Glutamatergic neuron (in vitro differentiated cells): Measurements from ENCODE around the gene UBAC2. TPM values are rescaled to one million over a fixed set of nuclear protein-coding genes. Genes with fewer than 3 reads are reported as not detected.

ENCODE experiments used
- DNase-seq: peaks from one replicate; pipeline ENCODE4 v3.0.0; 2022
- H3K27ac Mint-ChIP-seq: one replicate; pipeline ENCODE4 v1.8.0; 2020; ENCODE audit warnings: mild to moderate bottlenecking, mixed read lengths, inconsistent platforms; ENCODE audit not compliant: unreplicated experiment
- H3K27me3 Mint-ChIP-seq: one replicate; pipeline ENCODE4 v1.8.0; 2020; ENCODE audit warnings: mild to moderate bottlenecking, moderate library complexity, mixed read lengths, inconsistent platforms; ENCODE audit not compliant: unreplicated experiment
- H3K36me3 Mint-ChIP-seq: one replicate; pipeline ENCODE4 v1.8.0; 2020; ENCODE audit warnings: mild to moderate bottlenecking, mixed read lengths, inconsistent platforms; ENCODE audit not compliant: unreplicated experiment
- H3K4me1 Mint-ChIP-seq: one replicate; pipeline ENCODE4 v1.8.0; 2020; ENCODE audit warnings: mild to moderate bottlenecking, low read depth, mixed read lengths, inconsistent platforms; ENCODE audit not compliant: unreplicated experiment
- H3K4me3 Mint-ChIP-seq: one replicate; pipeline ENCODE4 v1.8.0; 2020; ENCODE audit warnings: mild to moderate bottlenecking, mixed read lengths, inconsistent platforms; ENCODE audit not compliant: unreplicated experiment
- H3K9me3 Mint-ChIP-seq: one replicate; pipeline ENCODE4 v1.8.0; 2020; ENCODE audit warnings: mild to moderate bottlenecking, moderate library complexity, mixed read lengths, inconsistent platforms; ENCODE audit not compliant: unreplicated experiment
- total RNA-seq: library from RNA; stranded (reverse); fragmentation: NEBNext Ultra II Directional; extraction: Animal tissue kit (Norgen Biotek cat#: 25700); gene quantifications from one replicate; pipeline ENCODE4 v1.2.1, GENCODE V29; 2021; ENCODE audit not compliant: unreplicated experiment
- TF ChIP-seq, protein P1 (sequence below): fragments of 200-600 bp; sonication (generic); IDR thresholded peaks from one replicate; pipeline ENCODE4 v1.5.0; 2021; ENCODE audit not compliant: partially characterized antibody, unreplicated experiment

The UBAC2 gene
- total RNA-seq, 1 donor from 2014 or later = 33.3 TPM

DNA sequence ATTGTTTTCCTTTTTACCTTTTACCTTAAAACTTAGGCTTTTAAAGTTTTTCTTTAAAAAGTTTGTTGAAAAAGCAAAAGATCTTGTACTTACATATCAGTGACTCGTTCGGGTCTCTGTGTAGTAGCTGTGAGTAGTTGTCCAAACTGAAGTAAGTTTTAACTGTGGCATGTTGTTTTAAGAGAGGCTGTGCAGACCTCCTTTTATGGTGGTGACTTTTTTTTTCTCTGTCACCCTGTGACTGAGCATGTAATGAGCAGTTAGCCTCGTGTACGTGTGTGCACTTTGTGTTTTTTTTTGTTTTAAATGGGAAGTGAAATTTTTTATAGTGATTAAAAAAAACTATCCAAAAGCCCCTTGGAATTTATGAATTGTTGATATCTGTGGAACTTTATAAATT lies 106.6 kb downstream of the UBAC2 start, which contains the start of gene GPR183:
Gene GPR183, minus strand, starts transcription at position 153 of the 400 bp plus-strand sequence. CDS start 11,254 bp downstream, outside the sequence.
- Mint-ChIP-seq H3K36me3 (no peaks in the 10 kb centered on the region), H3K4me3 (no peak within 1 kb of the TSS), H3K27ac (no peak within 1 kb of the TSS), H3K27me3 (peaks cover 2% of the 10 kb centered on the region), H3K9me3 (peaks cover 5% of the 10 kb centered on the region), H3K4me1 (peaks cover 9% of the 10 kb centered on the region)
- DNase-seq = no peak
- TF ChIP-seq, protein P1, sequence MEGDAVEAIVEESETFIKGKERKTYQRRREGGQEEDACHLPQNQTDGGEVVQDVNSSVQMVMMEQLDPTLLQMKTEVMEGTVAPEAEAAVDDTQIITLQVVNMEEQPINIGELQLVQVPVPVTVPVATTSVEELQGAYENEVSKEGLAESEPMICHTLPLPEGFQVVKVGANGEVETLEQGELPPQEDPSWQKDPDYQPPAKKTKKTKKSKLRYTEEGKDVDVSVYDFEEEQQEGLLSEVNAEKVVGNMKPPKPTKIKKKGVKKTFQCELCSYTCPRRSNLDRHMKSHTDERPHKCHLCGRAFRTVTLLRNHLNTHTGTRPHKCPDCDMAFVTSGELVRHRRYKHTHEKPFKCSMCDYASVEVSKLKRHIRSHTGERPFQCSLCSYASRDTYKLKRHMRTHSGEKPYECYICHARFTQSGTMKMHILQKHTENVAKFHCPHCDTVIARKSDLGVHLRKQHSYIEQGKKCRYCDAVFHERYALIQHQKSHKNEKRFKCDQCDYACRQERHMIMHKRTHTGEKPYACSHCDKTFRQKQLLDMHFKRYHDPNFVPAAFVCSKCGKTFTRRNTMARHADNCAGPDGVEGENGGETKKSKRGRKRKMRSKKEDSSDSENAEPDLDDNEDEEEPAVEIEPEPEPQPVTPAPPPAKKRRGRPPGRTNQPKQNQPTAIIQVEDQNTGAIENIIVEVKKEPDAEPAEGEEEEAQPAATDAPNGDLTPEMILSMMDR = no peak

DNA sequence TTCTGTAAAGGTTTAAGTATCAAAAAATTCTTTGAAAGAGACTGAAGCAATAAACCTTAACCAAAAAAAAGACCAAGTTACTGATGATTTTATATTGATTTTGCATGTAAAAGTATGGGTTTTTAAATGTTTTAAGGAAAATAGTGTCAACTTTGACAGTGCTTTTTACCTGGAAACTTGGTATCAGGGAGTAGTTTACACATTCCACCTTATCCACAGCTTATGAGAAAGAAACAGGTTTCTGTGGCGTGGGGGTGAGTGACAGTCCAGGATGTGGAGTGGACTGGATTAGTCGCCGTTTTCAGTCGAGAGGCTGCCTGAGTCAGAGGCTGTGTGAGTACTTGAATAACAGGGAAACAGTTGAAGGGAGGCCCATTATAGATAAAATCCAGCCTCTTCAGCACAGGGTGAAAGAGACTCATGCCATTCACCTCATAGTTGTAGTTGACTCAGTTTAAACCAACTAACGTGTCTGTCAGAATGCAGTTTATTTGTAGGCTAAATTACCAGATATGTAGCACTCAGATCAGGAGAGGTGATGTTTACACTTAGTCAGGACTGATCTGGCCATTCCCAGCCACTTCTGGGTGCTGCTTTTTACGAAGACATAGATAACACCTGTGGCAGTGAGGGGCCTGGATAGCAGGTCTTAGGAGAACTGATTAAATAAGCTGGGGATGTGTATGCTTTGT lies 107.1 kb downstream of the UBAC2 start:
- Mint-ChIP-seq H3K4me3 (no peak overlapping the region), H3K27me3 (peaks cover 2% of the 10 kb centered on the region), H3K4me1 (peaks cover 9% of the 10 kb centered on the region), H3K9me3 (peaks cover 7% of the 10 kb centered on the region), H3K27ac (no peak overlapping the region), H3K36me3 (no peaks in the 10 kb centered on the region)
- TF ChIP-seq, protein P1 = no peak
- no peak for DNase-seq

DNA sequence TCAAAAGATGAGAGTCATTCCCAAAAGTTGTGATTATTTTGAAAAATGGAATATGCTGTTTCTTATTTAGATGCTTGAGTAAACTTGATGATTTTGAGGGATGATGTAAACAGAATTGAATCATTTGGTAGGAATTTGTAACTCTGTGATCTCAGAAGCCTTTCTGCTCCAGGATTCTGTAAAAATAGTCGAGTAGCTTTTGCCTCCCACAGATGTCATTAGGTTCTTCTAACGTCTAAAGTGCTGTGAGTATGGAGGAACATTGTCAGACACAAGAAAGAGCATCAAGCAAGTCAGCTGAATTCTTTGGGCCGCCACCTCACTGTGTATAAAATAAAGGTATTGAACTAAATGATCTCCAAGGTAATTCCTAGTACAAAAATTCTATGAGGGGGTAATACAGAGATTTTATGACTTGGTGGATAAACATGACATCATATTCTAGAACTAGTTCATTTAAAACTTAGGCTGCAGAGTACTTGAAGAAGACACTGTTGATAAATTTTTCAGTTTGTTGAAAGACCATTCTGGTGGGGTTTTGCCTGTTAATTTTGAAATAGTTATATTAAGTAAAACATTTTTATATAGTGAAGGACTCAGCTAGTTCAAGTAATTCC lies 107.9 kb downstream of the UBAC2 start:
- Mint-ChIP-seq H3K9me3 (peaks cover 7% of the 10 kb centered on the region), H3K4me3 (no peak overlapping the region), H3K27me3 (peaks cover 2% of the 10 kb centered on the region), H3K4me1 (peaks cover 9% of the 10 kb centered on the region), H3K27ac (no peak overlapping the region), H3K36me3 (no peaks in the 10 kb centered on the region)
- TF ChIP-seq, protein P1 = no peak
- DNase-seq = no peak

DNA sequence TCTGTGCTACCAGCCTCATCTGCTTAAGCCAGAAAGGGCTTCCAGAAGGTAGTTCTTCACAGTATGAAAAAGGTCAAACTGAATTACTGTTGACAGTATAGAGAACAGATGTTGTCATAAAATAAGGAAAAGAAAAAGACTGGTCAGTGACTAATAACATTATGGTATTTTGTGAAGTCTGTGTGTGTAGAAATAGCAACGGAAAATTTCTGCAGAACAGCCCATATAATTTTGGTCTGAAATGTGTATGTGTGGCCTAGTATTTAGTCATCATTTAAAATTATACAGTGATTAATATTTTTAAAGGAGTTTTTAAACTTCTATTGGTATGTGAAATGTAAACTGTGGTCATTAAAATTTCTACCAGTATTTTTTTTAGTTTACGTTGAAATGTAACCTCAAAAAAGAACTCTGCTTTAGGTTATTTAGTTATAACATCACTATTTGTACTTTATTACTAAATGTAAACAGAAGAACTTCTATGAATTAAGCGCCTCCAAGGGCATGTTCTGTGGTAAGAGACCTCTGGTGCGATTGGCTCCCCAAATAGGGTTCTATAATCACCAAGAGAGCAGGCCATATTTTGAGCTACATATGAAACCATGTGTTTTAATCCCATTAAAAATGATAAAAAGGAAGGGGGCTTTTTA lies 109.9 kb downstream of the UBAC2 start:
- no peak for DNase-seq
- H3K36me3 Mint-ChIP-seq = no peaks in the 10 kb centered on the region
- TF ChIP-seq, protein P1 = no peak
- no peak overlapping the region for H3K4me3 Mint-ChIP-seq
- no peaks in the 10 kb centered on the region for H3K4me1 Mint-ChIP-seq
- H3K27me3 Mint-ChIP-seq = peaks cover 2% of the 10 kb centered on the region
- peaks cover 5% of the 10 kb centered on the region for H3K9me3 Mint-ChIP-seq
- no peak overlapping the region for H3K27ac Mint-ChIP-seq

DNA sequence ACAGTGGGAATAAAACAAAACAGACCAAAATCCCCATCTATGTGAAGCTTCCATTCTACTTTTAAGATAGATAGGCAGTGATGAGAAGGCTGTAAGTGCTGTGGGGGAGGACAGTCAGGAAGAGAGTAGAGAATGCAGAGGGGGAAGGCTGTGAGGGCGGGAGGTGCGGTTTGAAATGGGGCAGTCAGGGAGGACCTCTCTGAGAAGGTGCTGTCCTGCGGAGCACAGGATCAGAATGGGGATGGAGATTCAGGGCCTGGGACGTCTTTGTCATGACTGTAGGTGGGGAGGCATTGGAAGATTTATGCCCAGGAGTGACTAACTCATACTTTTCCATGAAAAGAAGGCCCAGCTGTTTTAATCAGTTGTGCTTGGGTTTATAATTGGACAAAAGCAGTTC lies 110.5 kb downstream of the UBAC2 start:
- Mint-ChIP-seq H3K27me3 (peaks cover 2% of the 10 kb centered on the region), H3K4me3 (no peak overlapping the region), H3K4me1 (no peaks in the 10 kb centered on the region), H3K9me3 (peaks cover 5% of the 10 kb centered on the region), H3K36me3 (no peaks in the 10 kb centered on the region), H3K27ac (no peak overlapping the region)
- no peak for DNase-seq
- TF ChIP-seq, protein P1 = no peak
